ENCODE measurements around the gene LRP8. TPM values are rescaled to one million over a fixed set of nuclear protein-coding genes. Genes with fewer than 3 reads are reported as not detected.

The LRP8 gene
- total RNA-seq, 1 experiment from 2014 or later = 28.6 TPM

GRCh38 chr1:53277326-53277725 is 50.5 kb downstream of the LRP8 start:
- Histone ChIP-seq H3K4me1 (ENCODE audit: control insufficient read depth, insufficient read depth, low read length) (no peaks in the 10 kb centered on the region), H3K36me3 (ENCODE audit: control insufficient read depth, insufficient read depth, low read length) (no peaks in the 10 kb centered on the region; the same call in 1 of the 2 replicates), H3K4me3 (ENCODE audit: low read depth in 2 of 2, low read length in 2 of 2) (no peak overlapping the region), H3K27me3 (ENCODE audit: control insufficient read depth, insufficient read depth, low read length) (no peaks in the 10 kb centered on the region), H3K27ac (ENCODE audit: low read length) (no peak overlapping the region), H3K9me3 (ENCODE audit: control insufficient read depth, insufficient read depth, low read depth, low read length) (no peaks in the 10 kb centered on the region)
- DNase-seq (ENCODE audit: low read depth, low spot score) (no peak), ATAC-seq (no peak)
- POLR2A ChIA-PET = no interaction called here
- in situ Hi-C loops (cut with HindIII; ENCODE audit: low pct_unique_long_range_greater_than_20kb, low sequenced_read_pairs) (no loop called here), intact Hi-C loops (cut with micrococcal nuclease; ENCODE audit: unreplicated experiment) (no loop called here)
- CTCF ChIA-PET = interaction anchor here (2.8 kb wide), 1 partner anchor 115 kb away, joined by 45 read pairs; no protein-coding TSS in a partner anchor
- TF ChIP-seq SIN3A (IDR thresholded peaks at IDR 0.05; ENCODE audit: borderline replicate concordance, insufficient read depth, low read depth, low read length) (no peak), POLR2AphosphoS5 (IDR thresholded peaks at IDR 0.05; ENCODE audit: low read depth, low read length) (no peak), REST (IDR thresholded peaks at IDR 0.05; ENCODE audit: insufficient read depth in 1 of 2, low read depth in 2 of 2, low read length in 1 of 2) (no peak), TCF7L2 (IDR thresholded peaks at IDR 0.05; ENCODE audit: low read depth, low read length) (no peak)
- TF ChIP-seq, protein P1, sequence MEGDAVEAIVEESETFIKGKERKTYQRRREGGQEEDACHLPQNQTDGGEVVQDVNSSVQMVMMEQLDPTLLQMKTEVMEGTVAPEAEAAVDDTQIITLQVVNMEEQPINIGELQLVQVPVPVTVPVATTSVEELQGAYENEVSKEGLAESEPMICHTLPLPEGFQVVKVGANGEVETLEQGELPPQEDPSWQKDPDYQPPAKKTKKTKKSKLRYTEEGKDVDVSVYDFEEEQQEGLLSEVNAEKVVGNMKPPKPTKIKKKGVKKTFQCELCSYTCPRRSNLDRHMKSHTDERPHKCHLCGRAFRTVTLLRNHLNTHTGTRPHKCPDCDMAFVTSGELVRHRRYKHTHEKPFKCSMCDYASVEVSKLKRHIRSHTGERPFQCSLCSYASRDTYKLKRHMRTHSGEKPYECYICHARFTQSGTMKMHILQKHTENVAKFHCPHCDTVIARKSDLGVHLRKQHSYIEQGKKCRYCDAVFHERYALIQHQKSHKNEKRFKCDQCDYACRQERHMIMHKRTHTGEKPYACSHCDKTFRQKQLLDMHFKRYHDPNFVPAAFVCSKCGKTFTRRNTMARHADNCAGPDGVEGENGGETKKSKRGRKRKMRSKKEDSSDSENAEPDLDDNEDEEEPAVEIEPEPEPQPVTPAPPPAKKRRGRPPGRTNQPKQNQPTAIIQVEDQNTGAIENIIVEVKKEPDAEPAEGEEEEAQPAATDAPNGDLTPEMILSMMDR (IDR thresholded peaks at IDR 0.05) = no peak
- no TSS peak for BruUV-seq (replicated peaks)

- no peaks in the 10 kb centered on the region; the same call in 1 of the 2 replicates for H3K36me3 ChIP-seq (ENCODE audit: control insufficient read depth, insufficient read depth, low read length)
- DNase-seq (ENCODE audit: low read depth, low spot score) (no peak), ATAC-seq (no peak)
- ChIA-PET POLR2A (no interaction called here), CTCF (interaction anchor here (2.8 kb wide), 1 partner anchor 116 kb away, joined by 45 read pairs; no protein-coding TSS in a partner anchor)
- no TSS peak for BruUV-seq (replicated peaks)
- no peak overlapping the region for H3K4me3 ChIP-seq (ENCODE audit: low read depth in 2 of 2, low read length in 2 of 2)
- no peaks in the 10 kb centered on the region for H3K9me3 ChIP-seq (ENCODE audit: control insufficient read depth, insufficient read depth, low read depth, low read length)
- intact Hi-C loops (cut with micrococcal nuclease; ENCODE audit: unreplicated experiment) (no loop called here), in situ Hi-C loops (cut with HindIII; ENCODE audit: low pct_unique_long_range_greater_than_20kb, low sequenced_read_pairs) (no loop called here)
- no peak overlapping the region for H3K27ac ChIP-seq (ENCODE audit: low read length)
- no peaks in the 10 kb centered on the region for H3K27me3 ChIP-seq (ENCODE audit: control insufficient read depth, insufficient read depth, low read length)
- TF ChIP-seq TCF7L2 (IDR thresholded peaks at IDR 0.05; ENCODE audit: low read depth, low read length) (no peak), POLR2AphosphoS5 (IDR thresholded peaks at IDR 0.05; ENCODE audit: low read depth, low read length) (no peak), REST (IDR thresholded peaks at IDR 0.05; ENCODE audit: insufficient read depth in 1 of 2, low read depth in 2 of 2, low read length in 1 of 2) (no peak), SIN3A (IDR thresholded peaks at IDR 0.05; ENCODE audit: borderline replicate concordance, insufficient read depth, low read depth, low read length) (no peak)
- TF ChIP-seq, protein P1 (IDR thresholded peaks at IDR 0.05) = no peak
- H3K4me1 ChIP-seq (ENCODE audit: control insufficient read depth, insufficient read depth, low read length) = no peaks in the 10 kb centered on the region
Measured at GRCh38 chr1:53276902-53277281, 51.0 kb downstream of the LRP8 start.
